HG02870 (cell line): Measurements from ENCODE around the gene GPAM.
A peak's percentile ranks its signal among the peaks of the same experiment; 100 is the strongest.
"Not testable (repeated sequence)": the region's sequence is repeated elsewhere in the genome, so short reads cannot be mapped to it uniquely, and the experiment has no call there.

ENCODE experiments used
- ATAC-seq: cut with Tn5 transposase; IDR thresholded peaks from one replicate; pipeline ENCODE4 v1.9.1; 2021; ENCODE audit warnings: mild to moderate bottlenecking, moderate library complexity; ENCODE audit not compliant: unreplicated experiment

Gene GPAM

GRCh38 chr10:112137154-112137987, 46.2 kb downstream of the GPAM start:
- no peak for ATAC-seq

- no peak for ATAC-seq
Measured at GRCh38 chr10:112136486-112137153, 46.9 kb downstream of the GPAM start.

GRCh38 chr10:112135604-112136003, 48.0 kb downstream of the GPAM start:
- ATAC-seq = no peak

- no peak for ATAC-seq
Measured at GRCh38 chr10:112132435-112132834, 51.1 kb downstream of the GPAM start.

- ATAC-seq = no peak
Measured at GRCh38 chr10:112131996-112132395, 51.6 kb downstream of the GPAM start.

GRCh38 chr10:112131346-112131745, 52.2 kb downstream of the GPAM start:
- ATAC-seq = no peak

GRCh38 chr10:112126901-112127300, 56.7 kb downstream of the GPAM start:
- ATAC-seq = no peak

- ATAC-seq = no peak
Measured at GRCh38 chr10:112126172-112126571, 57.4 kb downstream of the GPAM start.

GRCh38 chr10:112124866-112125265, 58.7 kb downstream of the GPAM start:
- ATAC-seq = no peak

GRCh38 chr10:112122827-112123226, 60.7 kb downstream of the GPAM start:
- ATAC-seq = no peak

GRCh38 chr10:112120491-112120890, 63.1 kb downstream of the GPAM start:
- ATAC-seq = no peak

GRCh38 chr10:112115781-112116385, 67.7 kb downstream of the GPAM start:
- peak; percentile 91 for ATAC-seq

- ATAC-seq = not testable (repeated sequence)
Measured at GRCh38 chr10:112109779-112110178, 73.8 kb downstream of the GPAM start.
